ENCODE measurements around the gene MVP. TPM values are rescaled to one million over a fixed set of nuclear protein-coding genes. Genes with fewer than 3 reads are reported as not detected.

Gene MVP
- total RNA-seq, 2 donors from 2014 or later, result 3.0 to 8.0 TPM

GRCh38 chr16:29802416-29802935, 17.8 kb upstream of the MVP start:
- TF ChIP-seq, protein P1, sequence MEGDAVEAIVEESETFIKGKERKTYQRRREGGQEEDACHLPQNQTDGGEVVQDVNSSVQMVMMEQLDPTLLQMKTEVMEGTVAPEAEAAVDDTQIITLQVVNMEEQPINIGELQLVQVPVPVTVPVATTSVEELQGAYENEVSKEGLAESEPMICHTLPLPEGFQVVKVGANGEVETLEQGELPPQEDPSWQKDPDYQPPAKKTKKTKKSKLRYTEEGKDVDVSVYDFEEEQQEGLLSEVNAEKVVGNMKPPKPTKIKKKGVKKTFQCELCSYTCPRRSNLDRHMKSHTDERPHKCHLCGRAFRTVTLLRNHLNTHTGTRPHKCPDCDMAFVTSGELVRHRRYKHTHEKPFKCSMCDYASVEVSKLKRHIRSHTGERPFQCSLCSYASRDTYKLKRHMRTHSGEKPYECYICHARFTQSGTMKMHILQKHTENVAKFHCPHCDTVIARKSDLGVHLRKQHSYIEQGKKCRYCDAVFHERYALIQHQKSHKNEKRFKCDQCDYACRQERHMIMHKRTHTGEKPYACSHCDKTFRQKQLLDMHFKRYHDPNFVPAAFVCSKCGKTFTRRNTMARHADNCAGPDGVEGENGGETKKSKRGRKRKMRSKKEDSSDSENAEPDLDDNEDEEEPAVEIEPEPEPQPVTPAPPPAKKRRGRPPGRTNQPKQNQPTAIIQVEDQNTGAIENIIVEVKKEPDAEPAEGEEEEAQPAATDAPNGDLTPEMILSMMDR (conservative IDR thresholded peaks at IDR 0.05), result no peak
- no peaks in the 10 kb centered on the region for H3K4me1 ChIP-seq (ENCODE audit: control insufficient read depth, insufficient read depth, low read length)
- H3K9me3 ChIP-seq (ENCODE audit: control insufficient read depth, low read length), result no peaks in the 10 kb centered on the region
- no peak overlapping the region for H3K4me3 Mint-ChIP-seq
- no peaks in the 10 kb centered on the region for H3K27me3 ChIP-seq (ENCODE audit: control insufficient read depth, insufficient read depth, low read length, poor library complexity, severe bottlenecking)
- no peaks in the 10 kb centered on the region for H3K9me3 Mint-ChIP-seq
- H3K27ac Mint-ChIP-seq, result no peak overlapping the region
- no peak overlapping the region for H3K9ac ChIP-seq (ENCODE audit: extremely low read depth, low read length, poor library complexity, severe bottlenecking)
- no peaks in the 10 kb centered on the region for H3K27me3 Mint-ChIP-seq (ENCODE audit: insufficient read depth)
- peaks cover 19% of the 10 kb centered on the region for H3K4me1 Mint-ChIP-seq
- peaks cover 50% of the 10 kb centered on the region for H3K36me3 Mint-ChIP-seq (ENCODE audit: low read depth)
- H3K27ac ChIP-seq (ENCODE audit: low read depth, low read length), result no peak overlapping the region
- no peak for DNase-seq
- H3K36me3 ChIP-seq (ENCODE audit: control insufficient read depth, insufficient read depth, low read length), result peaks cover 62% of the 10 kb centered on the region
- WGBS, 2 experiments (ENCODE audit: insufficient coverage in 1 of 2, insufficient read length in 1 of 2), result 96 to 100% methylated on average over 6 to 8 of the region's 8 CpGs
- no peak overlapping the region for H3K4me3 ChIP-seq (ENCODE audit: low read length)

GRCh38 chr16:29804020-29804419, 16.2 kb upstream of the MVP start:
- no peak overlapping the region for H3K9ac ChIP-seq (ENCODE audit: extremely low read depth, low read length, poor library complexity, severe bottlenecking)
- H3K27ac ChIP-seq (ENCODE audit: low read depth, low read length), result no peak overlapping the region
- peaks cover 11% of the 10 kb centered on the region for H3K4me1 ChIP-seq (ENCODE audit: control insufficient read depth, insufficient read depth, low read length)
- H3K9me3 Mint-ChIP-seq, result no peaks in the 10 kb centered on the region
- 89 to 95% methylated on average over 5 to 7 of the region's 8 CpGs for WGBS, 2 experiments (ENCODE audit: insufficient coverage in 1 of 2, insufficient read length in 1 of 2)
- H3K27ac Mint-ChIP-seq, result peak overlapping the region; percentile 42
- TF ChIP-seq, protein P1 (conservative IDR thresholded peaks at IDR 0.05), result no peak
- peaks cover 50% of the 10 kb centered on the region for H3K36me3 Mint-ChIP-seq (ENCODE audit: low read depth)
- H3K27me3 ChIP-seq (ENCODE audit: control insufficient read depth, insufficient read depth, low read length, poor library complexity, severe bottlenecking), result no peaks in the 10 kb centered on the region
- no peaks in the 10 kb centered on the region for H3K27me3 Mint-ChIP-seq (ENCODE audit: insufficient read depth)
- peak overlapping the region; percentile 92 for H3K4me3 Mint-ChIP-seq
- no peaks in the 10 kb centered on the region for H3K9me3 ChIP-seq (ENCODE audit: control insufficient read depth, low read length)
- H3K4me1 Mint-ChIP-seq, result peaks cover 27% of the 10 kb centered on the region
- no peak overlapping the region for H3K4me3 ChIP-seq (ENCODE audit: low read length)
- no peak for DNase-seq
- peaks cover 57% of the 10 kb centered on the region for H3K36me3 ChIP-seq (ENCODE audit: control insufficient read depth, insufficient read depth, low read length)

GRCh38 chr16:29804455-29805231, 15.6 kb upstream of the MVP start:
- peak overlapping the region; percentile 92 for H3K4me3 Mint-ChIP-seq
- H3K9ac ChIP-seq (ENCODE audit: extremely low read depth, low read length, poor library complexity, severe bottlenecking), result peak overlapping the region; percentile 61
- no peaks in the 10 kb centered on the region for H3K9me3 ChIP-seq (ENCODE audit: control insufficient read depth, low read length)
- H3K27me3 ChIP-seq (ENCODE audit: control insufficient read depth, insufficient read depth, low read length, poor library complexity, severe bottlenecking), result no peaks in the 10 kb centered on the region
- TF ChIP-seq, protein P1 (conservative IDR thresholded peaks at IDR 0.05), result no peak
- peaks cover 45% of the 10 kb centered on the region for H3K36me3 Mint-ChIP-seq (ENCODE audit: low read depth)
- 33 to 42% methylated on average over 18 to 26 of the region's 26 CpGs for WGBS, 2 experiments (ENCODE audit: insufficient coverage in 1 of 2, insufficient read length in 1 of 2)
- no peaks in the 10 kb centered on the region for H3K27me3 Mint-ChIP-seq (ENCODE audit: insufficient read depth)
- DNase-seq, result peak; percentile 71
- H3K27ac ChIP-seq (ENCODE audit: low read depth, low read length), result peak overlapping the region; percentile 83
- no peaks in the 10 kb centered on the region for H3K9me3 Mint-ChIP-seq
- peak overlapping the region; percentile 100 for H3K27ac Mint-ChIP-seq
- H3K4me1 Mint-ChIP-seq, result peaks cover 29% of the 10 kb centered on the region
- H3K4me1 ChIP-seq (ENCODE audit: control insufficient read depth, insufficient read depth, low read length), result peaks cover 17% of the 10 kb centered on the region
- H3K36me3 ChIP-seq (ENCODE audit: control insufficient read depth, insufficient read depth, low read length), result peaks cover 55% of the 10 kb centered on the region
- peak overlapping the region; percentile 80 for H3K4me3 ChIP-seq (ENCODE audit: low read length)

Measured in endodermal cell (in vitro differentiated cells).